Stimulated activated effector memory CD8-positive, alpha-beta T cell treated with anti-CD3 and anti-CD28 coated beads, Interleukin-12 subunit alpha, Interleukin-12 subunit beta, amount 100 ng/mL, for 72 hours (primary cell): Measurements from ENCODE around the gene TMED6.

Experiments
- ATAC-seq: fragments of 150-1000 bp; cut with Tn5 transposase; 2 replicates; pipeline ENCODE4 v1.10.0; 2021
- DNase-seq, 2 donors: peaks; one replicate each; pipeline ENCODE4 v3.0.0; 2021 to 2022; ENCODE audit warnings: low spot score in 2 of 2
- H3K27ac Mint-ChIP-seq: one replicate; pipeline ENCODE4 v1.8.0; 2022; ENCODE audit warnings: mild to moderate bottlenecking, mixed read lengths
- H3K36me3 Mint-ChIP-seq: one replicate; pipeline ENCODE4 v1.8.0; 2022; ENCODE audit warnings: mild to moderate bottlenecking, mixed read lengths
- H3K4me1 Mint-ChIP-seq: one replicate; pipeline ENCODE4 v1.8.0; 2022; ENCODE audit warnings: mixed read lengths
- H3K4me3 Mint-ChIP-seq: one replicate; pipeline ENCODE4 v1.8.0; 2022; ENCODE audit warnings: mild to moderate bottlenecking, mixed read lengths
- H3K9me3 Mint-ChIP-seq: one replicate; pipeline ENCODE4 v1.8.0; 2022; ENCODE audit warnings: mixed read lengths

TMED6 gene

DNA sequence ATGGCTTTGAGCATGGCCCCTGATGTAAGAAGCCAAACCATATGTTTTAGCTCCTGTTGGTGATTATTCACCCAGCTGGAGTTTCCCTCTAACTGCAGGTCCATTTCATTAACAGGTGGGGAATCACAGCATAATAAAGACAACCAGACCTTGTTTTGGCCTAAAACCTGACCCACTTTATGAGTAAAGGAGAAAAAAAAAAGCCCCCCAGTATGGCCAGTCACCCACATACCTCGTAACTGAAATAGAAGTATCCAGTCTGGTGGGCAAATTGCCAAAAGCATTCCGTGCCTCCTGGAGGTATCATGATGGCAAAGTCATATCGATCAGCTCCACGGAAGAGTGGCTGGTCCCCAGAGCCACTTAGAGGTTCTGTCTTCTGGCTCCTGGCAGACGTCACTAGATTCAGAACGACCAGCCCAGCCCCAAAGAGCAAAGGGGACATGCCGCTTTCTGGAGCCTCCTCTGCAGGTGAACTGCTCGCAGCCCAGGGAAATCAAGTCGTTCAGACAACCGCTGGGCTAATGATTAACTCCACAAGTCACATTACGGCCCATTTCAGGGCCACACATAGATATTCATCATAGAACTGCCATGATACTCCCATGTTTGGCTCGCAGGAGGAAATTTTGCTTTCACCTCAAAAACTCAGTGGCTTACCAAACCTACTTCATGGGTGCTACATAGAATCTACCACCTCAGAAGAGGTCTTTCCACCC lies at the start of gene TMED6:
TMED6 (minus strand) TSS at position 478 of the 719 bp plus-strand sequence; CDS start at position 445, 33 bp downstream.
- peaks cover 49% of the 10 kb centered on the region for H3K36me3 Mint-ChIP-seq

DNA sequence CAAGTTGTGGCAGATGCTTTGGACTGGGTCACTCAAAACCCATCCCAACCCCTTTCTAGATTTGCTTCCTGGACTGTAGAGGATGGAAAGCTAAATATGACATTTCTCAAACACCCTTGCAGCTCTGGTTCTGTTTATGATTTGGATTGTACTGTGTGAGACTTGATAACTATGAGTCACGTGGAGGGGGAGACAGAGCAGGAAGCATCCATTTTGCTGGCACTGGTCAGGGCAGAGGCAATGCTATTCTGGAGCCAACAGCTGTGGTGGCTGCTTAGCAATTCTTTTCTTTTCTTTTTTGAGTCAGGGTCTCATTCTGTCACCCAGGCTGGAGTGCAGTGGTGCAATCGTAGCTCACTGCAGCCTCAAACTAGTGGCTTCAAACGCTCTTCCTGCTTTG lies 47.8 kb upstream of the TMED6 start:
- H3K9me3 Mint-ChIP-seq: no peaks in the 10 kb centered on the region
- ATAC-seq (peak; percentile 73), DNase-seq (no peak)
- H3K36me3 Mint-ChIP-seq: no peaks in the 10 kb centered on the region
- peaks cover 10% of the 10 kb centered on the region for H3K4me1 Mint-ChIP-seq
- no peak overlapping the region for H3K4me3 Mint-ChIP-seq
- no peak overlapping the region for H3K27ac Mint-ChIP-seq

More for the DNA sequence above, at the start of gene TMED6:
- Mint-ChIP-seq H3K9me3 (no peaks in the 10 kb centered on the region), H3K4me3 (no peak within 1 kb of the TSS), H3K27ac (no peak within 1 kb of the TSS), H3K4me1 (peaks cover 13% of the 10 kb centered on the region)
- DNase-seq (no peak), ATAC-seq (no peak)

DNA sequence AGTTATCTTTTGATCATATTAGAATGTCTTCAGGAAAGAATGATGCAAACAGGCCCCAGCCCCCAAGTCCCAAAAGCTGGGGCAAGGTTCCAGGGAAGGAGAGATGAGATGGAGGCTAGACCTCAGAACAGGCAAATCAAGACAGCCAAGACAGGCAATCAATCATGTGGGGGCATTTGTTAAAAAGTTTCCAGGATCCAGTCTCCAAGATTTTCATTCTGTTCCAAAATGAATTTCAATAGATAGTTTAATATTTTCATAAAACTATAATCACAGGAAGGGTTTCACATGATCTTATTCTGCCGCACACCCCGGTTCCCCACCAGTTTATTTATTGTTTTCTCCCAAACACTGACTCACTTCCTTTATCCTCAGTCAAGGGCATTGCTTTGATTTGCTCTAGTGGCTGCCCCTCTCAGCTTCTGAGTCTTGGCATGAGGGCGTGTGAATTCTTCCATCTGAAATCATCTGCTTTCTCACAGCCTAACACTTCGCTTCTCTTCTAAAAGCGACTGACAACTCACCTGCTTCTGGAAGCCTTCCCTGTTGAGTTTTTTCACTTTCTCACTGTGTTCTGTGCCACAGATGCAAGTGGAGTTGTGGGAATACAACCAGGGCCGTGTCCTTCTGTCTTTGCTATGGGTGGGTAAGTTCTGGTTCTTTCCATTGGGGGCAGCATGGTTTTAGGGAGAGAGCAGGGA lies 46.4 kb upstream of the TMED6 start:
- Mint-ChIP-seq H3K4me1 (peaks cover 10% of the 10 kb centered on the region), H3K36me3 (no peaks in the 10 kb centered on the region), H3K9me3 (no peaks in the 10 kb centered on the region), H3K27ac (no peak overlapping the region), H3K4me3 (no peak overlapping the region)
- ATAC-seq: no peak
- DNase-seq: no peak

DNA sequence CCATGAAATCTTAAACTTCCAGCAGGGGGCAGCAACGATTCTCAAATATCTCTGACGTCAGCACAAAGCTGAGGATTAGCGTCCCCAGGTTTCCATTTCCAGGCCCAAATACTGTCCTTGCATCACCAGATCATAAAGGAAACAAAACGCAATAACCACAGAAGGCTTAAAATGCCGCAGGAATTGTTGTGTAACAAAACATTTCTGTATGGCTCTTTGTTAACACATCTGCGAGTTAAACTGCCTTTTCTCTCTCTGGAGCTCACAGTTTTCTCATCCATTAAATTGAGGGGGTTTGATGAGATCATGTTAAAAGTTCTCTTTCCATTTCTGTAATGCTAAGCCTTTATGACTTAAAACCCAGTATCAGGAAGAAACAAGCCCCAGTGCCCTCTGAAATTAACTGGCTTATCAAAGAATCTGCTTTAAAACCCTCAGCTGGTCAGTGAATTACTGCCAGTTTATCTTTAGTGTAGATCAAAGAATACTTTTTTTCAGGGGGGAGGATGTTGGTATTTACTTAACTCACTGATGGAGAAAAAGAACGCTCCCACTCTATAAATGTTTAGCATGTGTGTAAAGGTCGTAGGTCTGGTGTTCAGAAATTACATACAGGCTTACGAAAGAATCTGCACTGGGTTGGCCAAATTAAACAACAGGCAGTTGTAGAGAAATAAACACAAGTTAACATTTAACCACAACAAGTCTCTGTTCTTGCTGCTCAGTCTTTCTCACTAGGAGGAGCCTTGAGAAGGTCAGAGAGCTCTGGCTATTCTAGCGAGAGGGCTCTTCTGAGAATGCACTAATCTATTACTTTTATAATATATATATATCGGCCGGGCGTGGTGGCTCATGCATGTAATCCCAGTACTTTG lies 44.8 kb upstream of the TMED6 start:
- Mint-ChIP-seq H3K27ac (peak overlapping the region; percentile 60), H3K4me3 (no peak overlapping the region)

DNA sequence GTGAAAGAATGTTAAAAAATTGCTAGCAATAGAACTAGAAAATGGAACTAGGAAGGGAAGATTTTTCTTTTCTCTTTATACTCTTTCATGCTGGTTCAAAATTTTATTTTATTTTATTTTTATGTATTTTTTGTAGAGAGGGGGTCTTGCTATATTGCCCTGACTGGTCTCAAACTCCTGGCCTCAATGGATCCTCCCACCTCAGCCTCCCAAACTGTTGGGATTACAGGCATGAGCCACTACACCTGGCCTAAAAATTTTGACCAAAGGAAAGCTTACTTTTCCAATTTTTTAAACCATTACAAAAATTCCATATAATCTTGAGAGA lies 44.2 kb upstream of the TMED6 start:
- ATAC-seq (no peak), DNase-seq (no peak)
- H3K4me3 Mint-ChIP-seq: no peak overlapping the region
- H3K27ac Mint-ChIP-seq: peak overlapping the region; percentile 60
- H3K4me1 Mint-ChIP-seq: peaks cover 5% of the 10 kb centered on the region
- H3K36me3 Mint-ChIP-seq: peaks cover 3% of the 10 kb centered on the region
- H3K9me3 Mint-ChIP-seq: no peaks in the 10 kb centered on the region

More for the DNA sequence above, 44.8 kb upstream of the TMED6 start:
- DNase-seq (peak; percentile 61 to 83), ATAC-seq (peak; percentile 63)
- H3K4me1 Mint-ChIP-seq: peaks cover 5% of the 10 kb centered on the region
- no peaks in the 10 kb centered on the region for H3K9me3 Mint-ChIP-seq
- H3K36me3 Mint-ChIP-seq: no peaks in the 10 kb centered on the region

DNA sequence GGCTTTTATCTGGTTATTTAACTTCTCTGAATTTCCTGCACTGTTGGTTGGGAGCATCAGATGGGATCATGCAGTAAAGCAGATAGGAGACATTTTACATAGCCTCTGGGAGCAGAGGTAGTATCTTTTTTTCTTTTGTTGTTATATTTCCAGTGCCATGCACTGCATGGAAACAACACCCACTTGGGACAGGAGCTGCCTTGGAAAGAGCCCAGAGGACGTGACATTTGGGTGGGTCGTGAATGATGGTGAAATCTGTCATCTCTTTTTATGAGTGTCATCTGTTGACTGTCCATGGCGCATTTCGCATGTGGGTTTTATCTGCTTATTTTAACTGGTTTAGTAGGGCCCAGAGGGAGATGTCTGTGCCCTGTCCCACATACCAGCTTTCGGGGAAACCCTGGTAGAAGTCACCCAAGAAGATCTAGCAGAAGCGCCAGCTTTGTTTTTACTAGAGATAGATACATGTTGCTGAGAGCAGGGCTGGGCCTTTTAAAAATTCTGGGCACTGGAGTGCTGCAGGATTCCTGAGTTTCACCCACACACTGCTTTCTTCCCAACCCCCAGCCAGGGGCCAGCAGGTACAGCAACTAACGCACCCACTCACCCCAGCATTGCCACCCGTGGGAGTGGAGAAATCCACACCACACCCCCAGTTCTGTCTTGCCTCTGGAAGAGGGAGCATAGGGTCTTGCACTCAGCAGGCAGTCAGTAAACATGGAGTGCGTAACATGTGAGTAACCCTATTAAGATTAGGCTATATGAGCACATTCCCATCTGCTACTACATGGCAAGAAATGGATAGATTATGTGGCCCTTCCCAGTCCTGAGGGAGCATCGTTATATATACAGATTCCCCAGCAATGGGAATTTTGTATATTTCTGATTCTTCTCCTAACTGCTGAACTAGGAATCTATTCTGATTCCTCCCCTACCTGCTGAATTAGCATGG lies 42.6 kb upstream of the TMED6 start:
- H3K9me3 Mint-ChIP-seq: no peaks in the 10 kb centered on the region
- no peak overlapping the region for H3K4me3 Mint-ChIP-seq
- ATAC-seq (no peak), DNase-seq (no peak)
- peaks cover 5% of the 10 kb centered on the region for H3K4me1 Mint-ChIP-seq
- no peak overlapping the region for H3K27ac Mint-ChIP-seq
- H3K36me3 Mint-ChIP-seq: peaks cover 6% of the 10 kb centered on the region

DNA sequence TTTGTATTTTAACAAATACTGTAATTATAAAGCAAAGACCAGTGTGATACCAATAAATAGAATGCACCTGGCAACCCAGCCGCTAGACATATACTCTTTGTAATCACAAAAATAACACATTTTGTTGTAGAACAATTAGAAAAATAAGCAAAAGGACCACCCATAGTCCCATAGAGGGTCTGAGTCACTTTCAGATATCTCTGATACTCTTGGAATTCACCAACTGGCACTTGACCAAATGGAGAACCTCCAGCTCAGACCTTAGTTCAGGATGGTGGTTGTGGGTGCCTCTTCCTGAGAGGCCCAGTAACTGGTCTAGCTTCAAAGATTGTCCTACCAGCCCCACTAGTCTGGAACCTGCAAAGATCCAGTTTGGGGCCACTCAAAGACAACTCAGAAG lies 35.0 kb upstream of the TMED6 start:
- Mint-ChIP-seq H3K27ac (no peak overlapping the region), H3K36me3 (peaks cover 52% of the 10 kb centered on the region), H3K9me3 (no peaks in the 10 kb centered on the region), H3K4me1 (peaks cover 26% of the 10 kb centered on the region), H3K4me3 (peak overlapping the region; percentile 88)
- DNase-seq: no peak
- no peak for ATAC-seq

DNA sequence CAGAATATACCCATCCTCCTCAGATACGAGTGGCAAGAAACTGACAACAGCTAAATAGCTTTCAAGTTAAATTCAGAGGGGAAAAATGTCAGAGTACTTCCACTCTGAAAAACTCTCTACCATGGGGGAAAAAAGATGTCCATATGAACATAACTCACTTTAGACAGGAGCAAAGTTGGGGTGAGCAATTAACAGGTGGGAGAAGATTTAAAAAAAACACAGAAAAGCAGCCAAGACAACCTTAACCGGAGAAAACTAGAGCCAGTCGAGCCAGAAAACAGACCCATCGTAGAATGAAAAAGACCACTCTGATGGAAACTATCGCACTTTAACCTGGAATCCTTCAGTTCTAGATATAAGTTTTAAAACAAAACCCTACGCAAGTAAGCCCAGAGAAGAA lies 33.4 kb upstream of the TMED6 start:
- DNase-seq: no peak
- Mint-ChIP-seq H3K4me1 (peaks cover 26% of the 10 kb centered on the region), H3K36me3 (peaks cover 63% of the 10 kb centered on the region), H3K9me3 (no peaks in the 10 kb centered on the region), H3K4me3 (peak overlapping the region; percentile 88), H3K27ac (peak overlapping the region; percentile 95)
- ATAC-seq: no peak

DNA sequence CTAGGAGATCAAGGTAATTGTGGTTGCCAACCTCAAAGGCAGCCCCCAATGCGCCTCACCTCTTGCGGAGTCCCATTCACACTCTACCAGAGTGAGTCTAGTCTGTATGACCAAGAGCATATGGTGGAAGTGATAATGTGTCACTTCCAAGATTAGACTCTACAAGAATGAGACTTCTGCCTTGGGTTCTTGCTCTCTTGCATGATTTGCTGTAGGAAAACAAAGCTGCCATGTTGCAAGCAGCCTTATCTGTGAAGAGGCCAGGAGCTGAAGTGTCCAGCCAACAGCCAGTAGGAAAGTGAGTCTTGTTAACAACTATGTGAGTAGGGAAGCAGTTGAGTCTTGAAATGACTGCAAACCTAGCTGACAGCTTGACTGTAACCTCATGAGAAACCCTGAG lies 30.8 kb upstream of the TMED6 start:
- Mint-ChIP-seq H3K4me3 (no peak overlapping the region), H3K27ac (peak overlapping the region; percentile 37), H3K4me1 (peaks cover 35% of the 10 kb centered on the region), H3K9me3 (no peaks in the 10 kb centered on the region), H3K36me3 (peaks cover 88% of the 10 kb centered on the region)
- ATAC-seq: no peak
- DNase-seq: no peak

DNA sequence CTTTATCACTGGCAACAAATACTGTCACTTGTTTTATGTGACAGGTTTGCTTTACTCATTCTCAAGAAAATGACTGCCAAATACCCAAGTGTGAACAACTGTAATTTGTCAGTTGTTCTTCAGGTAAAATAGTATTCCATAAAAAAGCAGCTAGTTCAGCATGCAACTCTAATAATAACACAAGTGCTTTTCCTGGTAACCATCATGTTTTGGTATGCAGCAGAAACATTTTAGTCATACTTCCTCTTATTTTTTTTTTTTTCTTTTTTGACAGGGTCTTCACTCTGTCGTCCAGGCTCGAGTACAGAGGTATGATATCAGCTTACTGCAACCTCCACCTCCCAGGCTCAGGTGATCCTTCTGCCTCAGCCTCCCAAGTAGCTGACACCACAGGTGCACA lies 29.6 kb upstream of the TMED6 start:
- DNase-seq (no peak), ATAC-seq (no peak)
- Mint-ChIP-seq H3K4me1 (peaks cover 35% of the 10 kb centered on the region), H3K9me3 (no peaks in the 10 kb centered on the region), H3K27ac (peak overlapping the region; percentile 73), H3K4me3 (no peak overlapping the region), H3K36me3 (peaks cover 99% of the 10 kb centered on the region)

DNA sequence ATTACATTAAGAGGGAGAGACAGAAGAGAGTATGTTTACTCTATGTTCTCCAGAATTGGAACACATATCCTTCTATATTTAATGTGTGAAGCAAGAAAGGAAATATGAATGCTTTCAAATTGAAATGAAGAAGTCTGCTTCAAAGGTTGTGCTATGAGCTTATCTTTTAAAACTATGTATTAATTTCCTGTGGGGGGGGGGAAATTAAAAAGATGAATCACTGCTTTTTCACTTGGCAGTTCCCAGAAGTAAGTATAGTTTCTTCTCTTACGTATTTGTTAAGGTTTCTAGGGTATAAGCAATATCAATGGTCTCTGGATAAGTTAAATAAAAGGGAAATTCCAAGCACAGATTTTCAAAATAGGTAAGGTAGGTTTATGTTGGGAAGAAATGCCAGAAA lies 27.2 kb upstream of the TMED6 start:
- peak overlapping the region; percentile 87 for H3K27ac Mint-ChIP-seq
- H3K36me3 Mint-ChIP-seq: peaks cover 85% of the 10 kb centered on the region
- no peaks in the 10 kb centered on the region for H3K9me3 Mint-ChIP-seq
- no peak overlapping the region for H3K4me3 Mint-ChIP-seq
- ATAC-seq: no peak
- no peak for DNase-seq
- peaks cover 20% of the 10 kb centered on the region for H3K4me1 Mint-ChIP-seq

DNA sequence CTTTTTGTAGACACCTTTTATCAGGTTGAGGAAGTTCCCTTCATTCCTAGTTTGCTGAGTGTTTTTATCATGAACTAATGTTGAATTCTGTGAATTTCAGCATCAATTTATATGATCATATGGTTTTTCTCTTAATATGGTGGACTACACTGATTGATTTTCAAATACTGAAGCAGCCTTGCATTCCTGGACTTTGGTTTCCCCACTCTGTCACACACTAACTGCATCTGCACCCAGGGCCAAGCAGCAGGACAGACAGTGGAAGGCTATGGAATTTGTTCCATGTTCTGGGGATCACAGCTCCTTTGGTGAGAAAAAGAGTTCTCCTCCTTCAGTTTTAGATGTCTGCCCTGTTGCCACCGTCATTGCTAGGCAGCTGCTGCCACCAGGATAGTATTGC lies 26.4 kb upstream of the TMED6 start:
- no peaks in the 10 kb centered on the region for H3K9me3 Mint-ChIP-seq
- DNase-seq (no peak), ATAC-seq (no peak)
- H3K4me1 Mint-ChIP-seq: peaks cover 17% of the 10 kb centered on the region
- peak overlapping the region; percentile 87 for H3K27ac Mint-ChIP-seq
- H3K36me3 Mint-ChIP-seq: peaks cover 85% of the 10 kb centered on the region
- no peak overlapping the region for H3K4me3 Mint-ChIP-seq

DNA sequence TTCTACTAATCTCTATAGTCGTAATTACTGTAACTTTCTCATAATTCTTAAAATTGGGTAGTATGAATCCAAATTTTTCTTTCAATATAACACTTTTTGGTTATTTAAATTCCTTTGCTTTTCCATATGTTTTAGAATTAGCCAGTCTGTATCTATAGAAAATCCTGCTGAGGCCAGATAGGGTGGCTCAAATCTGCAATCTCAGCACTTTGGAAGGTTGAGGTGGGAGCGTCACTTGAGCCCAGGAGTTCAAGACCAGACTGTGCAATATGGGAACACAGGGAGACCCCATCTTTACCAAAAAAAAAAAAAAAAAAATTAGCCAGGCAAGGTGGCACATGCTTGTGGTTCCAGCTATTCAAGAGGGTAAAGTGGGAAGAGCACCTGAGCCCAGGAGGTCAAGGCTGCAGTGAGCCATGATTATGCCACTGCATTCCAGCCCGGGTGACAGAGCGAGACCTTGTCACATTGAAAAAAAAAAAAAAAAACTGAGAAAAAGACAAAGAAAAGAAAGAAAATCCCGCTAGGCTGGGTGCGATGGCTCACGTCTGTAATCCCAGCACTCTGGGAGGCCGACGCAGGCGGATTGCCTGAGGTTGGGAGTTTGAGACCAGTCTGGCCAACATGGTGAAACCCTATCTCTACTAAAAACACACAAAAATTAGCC lies 24.9 kb upstream of the TMED6 start:
- no peak overlapping the region for H3K27ac Mint-ChIP-seq
- H3K9me3 Mint-ChIP-seq: no peaks in the 10 kb centered on the region
- H3K4me1 Mint-ChIP-seq: peaks cover 8% of the 10 kb centered on the region
- no peak overlapping the region for H3K4me3 Mint-ChIP-seq
- peaks cover 85% of the 10 kb centered on the region for H3K36me3 Mint-ChIP-seq
- ATAC-seq (no peak), DNase-seq (no peak)

DNA sequence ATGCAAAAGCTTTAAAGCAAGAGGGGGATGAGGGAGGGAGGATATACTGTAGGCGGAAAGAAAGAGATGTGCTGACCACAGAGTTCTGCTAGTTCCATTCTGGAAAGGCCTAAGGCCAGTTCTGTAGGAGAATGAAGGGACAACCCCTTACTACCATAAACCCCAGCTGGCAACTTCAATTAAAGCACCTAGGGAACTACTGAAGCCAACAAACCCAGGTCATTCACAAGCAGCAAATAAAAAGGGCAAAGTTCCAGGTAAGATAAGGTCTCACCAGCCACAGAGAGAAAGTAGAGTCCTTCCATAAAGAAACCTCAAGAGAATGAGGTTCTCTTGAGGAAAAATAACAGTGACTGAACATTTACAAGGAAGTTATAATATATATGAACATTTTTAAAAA lies 21.4 kb upstream of the TMED6 start:
- no peak for ATAC-seq
- H3K9me3 Mint-ChIP-seq: no peaks in the 10 kb centered on the region
- peaks cover 85% of the 10 kb centered on the region for H3K36me3 Mint-ChIP-seq
- DNase-seq: no peak
- H3K27ac Mint-ChIP-seq: peak overlapping the region; percentile 52
- H3K4me3 Mint-ChIP-seq: no peak overlapping the region
- peaks cover 13% of the 10 kb centered on the region for H3K4me1 Mint-ChIP-seq
